HepG2 (cell line): ENCODE measurements around the gene BANP. TPM values are rescaled to one million over a fixed set of nuclear protein-coding genes. Genes with fewer than 3 reads are reported as not detected.

Source experiments
- ATAC-seq: fragments of 200-7000 bp; cut with Tn5 transposase; 3 replicates; pipeline ENCODE4 v1.9.1; 2020; ENCODE audit warnings: mild to moderate bottlenecking, moderate library complexity
- Bru-seq: library from RNA; stranded (reverse); fragments of 400-500 nt; gene quantifications from one replicate; lab custom pipeline; 2021; lab: Mats Ljungman, UMichigan
- BruChase-seq, 2 experiments: library from RNA; stranded (reverse); fragments of 400-500 nt; gene quantifications; one replicate each; lab custom pipeline; 2021; lab: Mats Ljungman, UMichigan
- BruUV-seq: library from RNA; stranded (reverse); fragments of 400-500 nt; replicated peaks from 2 replicates; lab custom pipeline; 2021; lab: Mats Ljungman, UMichigan
- CTCF ChIA-PET: fragments of 300-600 bp; formaldehyde crosslinking; extraction: SDS; loops from one replicate; lab custom pipeline; 2021; ENCODE audit warnings: low total read pairs, inconsistent platforms, low intra/inter-chr PET ratio; lab: Yijun Ruan, JAX
- POLR2A ChIA-PET: fragments of 350-600 bp; sonication (Branson Sonifier 250); formaldehyde crosslinking; loops from one replicate; lab custom pipeline; 2020; ENCODE audit warnings: antibody characterized with exemption, inconsistent platforms; lab: Yijun Ruan, JAX
- DNase-seq: peaks from one replicate; pipeline ENCODE4 v3.0.0-alpha.2; 2015; ENCODE audit warnings: low spot score
- FAIRE-seq: peaks from 3 replicates; lab custom pipeline; 2011; peaks lifted over from hg19 to GRCh38; lab: Jason Lieb, UNC
- H2AFZ ChIP-seq: one replicate; pipeline ENCODE4 v1.6.1; 2011; ENCODE audit warnings: low read length, inconsistent platforms
- H3K27ac ChIP-seq: fragments of 300-600 bp; 3 replicates; pipeline ENCODE4 v1.8.0; 2011; ENCODE audit warnings: mixed run types, mild to moderate bottlenecking, mixed read lengths, low read length, inconsistent platforms; ENCODE audit not compliant: insufficient read depth; ENCODE audit errors: extremely low read length
- H3K27me3 ChIP-seq, 2 experiments: fragments of 200-600 bp in 1 of 2; 2 replicates in 1 of 2; 3 replicates in 1 of 2; pipeline versions ENCODE4 v1.6.0 to v1.8.0; 2011; ENCODE audit warnings: low read length in 2 of 2, mild to moderate bottlenecking in 2 of 2, moderate library complexity in 2 of 2, inconsistent platforms in 1 of 2; ENCODE audit not compliant: insufficient read depth in 2 of 2, control insufficient read depth in 1 of 2
- H3K36me3 ChIP-seq, 2 experiments: fragments of 200-600 bp in 1 of 2; replicated peaks in 1 of 2; 2 replicates in 1 of 2; 3 replicates in 1 of 2; pipeline versions ENCODE4 v1.5.1 to v1.8.0; 2011; ENCODE audit warnings: low read length in 2 of 2, inconsistent platforms in 1 of 2; ENCODE audit not compliant: insufficient read depth in 2 of 2, control insufficient read depth in 1 of 2
- H3K4me1 ChIP-seq: 2 replicates; pipeline ENCODE4 v1.5.1; 2012; ENCODE audit warnings: low read length, inconsistent platforms; ENCODE audit not compliant: insufficient read depth
- H3K4me2 ChIP-seq: 2 replicates; pipeline ENCODE4 v1.6.0; 2011; ENCODE audit warnings: low read depth, low read length, inconsistent platforms
- H3K4me3 ChIP-seq, 3 experiments: fragments of 200-600 bp in 1 of 3; sonication (generic), shearing (Covaris generic) in 1 of 3; replicated peaks in 1 of 3; 2 replicates each; pipeline ENCODE4 v1.5.1; 2011 to 2016; ENCODE audit warnings: low read length in 3 of 3, inconsistent platforms in 2 of 3, low read depth in 2 of 3, mild to moderate bottlenecking in 2 of 3, control low read depth in 1 of 3, mixed read lengths in 1 of 3; ENCODE audit not compliant: insufficient read depth in 1 of 3
- H3K79me2 ChIP-seq: one replicate; pipeline ENCODE4 v1.6.1; 2011; ENCODE audit warnings: low read length, inconsistent platforms; ENCODE audit not compliant: insufficient read depth
- H3K9ac ChIP-seq: 2 replicates; pipeline ENCODE4 v1.6.0; 2011; ENCODE audit warnings: mild to moderate bottlenecking, low read depth, low read length, inconsistent platforms; ENCODE audit not compliant: insufficient read depth
- H3K9me3 ChIP-seq: 2 replicates; pipeline ENCODE4 v1.5.1; 2012; ENCODE audit warnings: mild to moderate bottlenecking, low read length
- H4K20me1 ChIP-seq: 2 replicates; pipeline ENCODE4 v1.6.0; 2011; ENCODE audit warnings: inconsistent platforms, mild to moderate bottlenecking, low read length, moderate library complexity; ENCODE audit not compliant: insufficient read depth
- IRF2 ChIP-seq: IDR thresholded peaks from 2 replicates; pipeline ENCODE4 v1.6.1; 2018; ENCODE audit warnings: missing genetic modification reagents, missing compliant biosample characterization
- KLF11 ChIP-seq: IDR thresholded peaks from 2 replicates; pipeline ENCODE4 v1.6.1; 2016; ENCODE audit warnings: missing compliant biosample characterization
- NFRKB ChIP-seq: fragments of 450-650 bp; IDR thresholded peaks from 2 replicates; pipeline ENCODE4 v1.6.1; 2017
- NR1H2 ChIP-seq: sonication (generic); formaldehyde crosslinking; IDR thresholded peaks from 2 replicates; pipeline ENCODE4 v1.8.1; 2022; ENCODE audit warnings: low read depth, missing genetic modification reagents, borderline replicate concordance
- PLSCR1 ChIP-seq: sonication (generic); formaldehyde crosslinking; IDR thresholded peaks from 2 replicates; pipeline ENCODE4 v1.5.0; 2020; ENCODE audit warnings: missing genetic modification reagents, mild to moderate bottlenecking, borderline replicate concordance
- PPARG ChIP-seq: conservative IDR thresholded peaks from 2 replicates; pipeline ENCODE4 v1.6.1; 2016; ENCODE audit warnings: missing biosample characterization, missing genetic modification reagents
- RARA ChIP-seq: IDR thresholded peaks from 2 replicates; pipeline ENCODE4 v1.6.1; 2016; ENCODE audit warnings: missing genetic modification reagents, missing compliant biosample characterization
- SOX13 ChIP-seq, 3 experiments: fragments of 450-650 bp in 1 of 3; sonication (generic) in 1 of 3; formaldehyde crosslinking in 1 of 3; IDR thresholded peaks in 2 of 3; conservative IDR thresholded peaks in 1 of 3; 2 replicates each; pipeline versions ENCODE4 v1.5.0 to v1.6.1; 2016 to 2020; ENCODE audit warnings: antibody characterized with exemption in 1 of 3, mild to moderate bottlenecking in 1 of 3, missing compliant biosample characterization in 1 of 3, missing genetic modification reagents in 1 of 3, moderate library complexity in 1 of 3
- SP2 ChIP-seq: sonication (generic); formaldehyde crosslinking; IDR thresholded peaks from 2 replicates; pipeline ENCODE4 v1.5.1; 2020; ENCODE audit warnings: mild to moderate bottlenecking, missing genetic modification reagents
- TIGD3 ChIP-seq: sonication (generic); formaldehyde crosslinking; IDR thresholded peaks from 2 replicates; pipeline ENCODE4 v1.5.1; 2020; ENCODE audit warnings: mild to moderate bottlenecking, missing genetic modification reagents, borderline replicate concordance
- ZNF160 ChIP-seq: sonication (generic); formaldehyde crosslinking; IDR thresholded peaks from 2 replicates; pipeline ENCODE4 v1.8.0; 2022; ENCODE audit warnings: mild to moderate bottlenecking, inconsistent platforms, missing genetic modification reagents
- ZNF451 ChIP-seq: sonication (generic); formaldehyde crosslinking; IDR thresholded peaks from 2 replicates; pipeline ENCODE4 v1.5.0; 2020; ENCODE audit warnings: mild to moderate bottlenecking, missing genetic modification reagents
- ZNF790 ChIP-seq: sonication (generic); formaldehyde crosslinking; IDR thresholded peaks from 2 replicates; pipeline ENCODE4 v1.8.0; 2022; ENCODE audit warnings: missing genetic modification reagents, mild to moderate bottlenecking, borderline replicate concordance
- ZNF792 ChIP-seq: IDR thresholded peaks from 2 replicates; pipeline ENCODE4 v1.6.1; 2016
- ZSCAN9 ChIP-seq: IDR thresholded peaks from 2 replicates; pipeline ENCODE4 v1.6.1; 2016; ENCODE audit warnings: borderline replicate concordance
- WGBS: methylation state at CpG from one replicate; pipeline ENCODE4 v1.1.6; 2017; ENCODE audit warnings: low lambda C conversion rate; 5-methylcytosine and 5-hydroxymethylcytosine counted together
- in situ Hi-C: cut with HindIII; loops from 2 replicates; pipeline ENCODE4 v1.10.0; 2017; ENCODE audit warnings: low pct_unique_long_range_greater_than_20kb; ENCODE audit not compliant: extremely low pct_ligation_motif_present
- intact Hi-C: fragments of 100-400 bp; cut with micrococcal nuclease; formaldehyde crosslinking; loops from one replicate; pipeline ENCODE4 v1.10.0; 2022; ENCODE audit not compliant: unreplicated experiment
- long read RNA-seq, 2 experiments: library from RNA in 1 of 2; library from polyadenylated mRNA in 1 of 2; stranded (forward) in 1 of 2; unstranded in 1 of 2; transcript quantifications; one replicate each; pipeline ENCODE4 v2.0.0, GENCODE V29; 2019 to 2022
- polyA minus RNA-seq, 3 experiments: library from RNA; depleted of rRNA, polyadenylated mRNA; stranded (reverse); fragments of >200 nt; gene quantifications; 2 replicates each; pipeline ENCODE4 v1.2.3, GENCODE V29; 2011; ENCODE audit warnings: low replicate concordance in 1 of 3
- polyA plus RNA-seq, 8 experiments: library from polyadenylated mRNA; depleted of rRNA in 3 of 8; stranded (reverse) in 7 of 8; unstranded in 1 of 8; fragments of >200 nt; fragmentation: Illumina TruSeq in 4 of 8; extraction: Trizol in 4 of 8; gene quantifications; 2 replicates each; pipeline versions ENCODE4 v1.2.1 to v1.2.3, GENCODE V29; 2011 to 2016; ENCODE audit warnings: low read depth in 4 of 8, missing spikeins in 1 of 8, mixed read lengths in 1 of 8; ENCODE audit not compliant: insufficient read depth in 1 of 8
- total RNA-seq, 5 experiments: library from RNA; depleted of rRNA; stranded (reverse); fragments of >200 nt; fragmentation: Illumina TruSeq; extraction: Trizol; gene quantifications; 2 replicates each; pipeline ENCODE4 v1.2.3, GENCODE V29; 2016; ENCODE audit warnings: low read depth in 1 of 5

Gene BANP
- 13.0 and 20.2 TPM in 2 replicates for total RNA-seq (2016; rRNA removed; fragmentation: Illumina TruSeq; extraction: Trizol)
- 63.3 and 63.4 TPM in 2 replicates for total RNA-seq (2016; cell fraction: cytosol; rRNA removed; fragmentation: Illumina TruSeq; extraction: Trizol; ENCODE audit: low read depth)
- total RNA-seq (2016; cell fraction: insoluble cytoplasmic fraction; rRNA removed; fragmentation: Illumina TruSeq; extraction: Trizol): 11.2 and 21.0 TPM in 2 replicates
- total RNA-seq (2016; cell fraction: membrane; rRNA removed; fragmentation: Illumina TruSeq; extraction: Trizol): 26.8 and 28.3 TPM in 2 replicates
- 25.5 and 26.4 TPM in 2 replicates for total RNA-seq (2016; cell fraction: nucleus; rRNA removed; fragmentation: Illumina TruSeq; extraction: Trizol)
- polyA plus RNA-seq (2011; rRNA removed): 23.8 and 24.6 TPM in 2 replicates
- 21.1 and 26.1 TPM in 2 replicates for polyA plus RNA-seq (2011; cell fraction: cytosol; rRNA removed)
- 58.9 and 72.7 TPM in 2 replicates for polyA plus RNA-seq (2011; cell fraction: nucleus; rRNA removed)
- 16.2 and 18.3 TPM in 2 replicates for polyA plus RNA-seq (2012)
- polyA plus RNA-seq (2016; cell fraction: cytosol; fragmentation: Illumina TruSeq; extraction: Trizol; ENCODE audit: low read depth): 6.1 and 6.3 TPM in 2 replicates
- polyA plus RNA-seq (2016; cell fraction: insoluble cytoplasmic fraction; fragmentation: Illumina TruSeq; extraction: Trizol; ENCODE audit: low read depth): 10.3 and 13.0 TPM in 2 replicates
- 7.4 and 8.4 TPM in 2 replicates for polyA plus RNA-seq (2016; cell fraction: membrane; fragmentation: Illumina TruSeq; extraction: Trizol; ENCODE audit: low read depth)
- 24.7 and 27.2 TPM in 2 replicates for polyA plus RNA-seq (2016; cell fraction: nucleus; fragmentation: Illumina TruSeq; extraction: Trizol; ENCODE audit: insufficient read depth, low read depth)
- 44.9 and 76.3 TPM in 2 replicates for polyA minus RNA-seq (2011; rRNA and poly(A)+ RNA removed; ENCODE audit: low replicate concordance)
- 24.6 and 25.1 TPM in 2 replicates for polyA minus RNA-seq (2011; cell fraction: cytosol; rRNA and poly(A)+ RNA removed)
- 76.5 and 78.6 TPM in 2 replicates for polyA minus RNA-seq (2011; cell fraction: nucleus; rRNA and poly(A)+ RNA removed)
- percentile 63 among the genes with signal in this experiment for Bru-seq, nascent RNA
- percentile 62 among the genes with signal in this experiment for BruChase-seq, experiment 1, labeled RNA remaining after a 6-hour chase
- percentile 61 among the genes with signal in this experiment for BruChase-seq, experiment 2, labeled RNA remaining after a 2-hour chase
- long read RNA-seq, experiment 1, partial matches to known transcripts: 2 of 14 reads
- long read RNA-seq, experiment 1, other reads (novel, unspliced or antisense): 12 of 14 reads
- long read RNA-seq, experiment 2, partial matches to known transcripts: 4 of 27 reads
- long read RNA-seq, experiment 2, other reads (novel, unspliced or antisense): 19 of 27 reads

GRCh38 chr16:87950765-87951551 is at the start of gene BANP:
TSS of gene BANP (plus strand) at chr16:87951434. CDS start at chr16:87975116, 23,682 bp downstream.
- Histone ChIP-seq H3K27me3 (no peaks in the 10 kb centered on the region), H3K4me2 (peak within 1 kb of the TSS; percentile 99), H3K27ac (peak within 1 kb of the TSS; percentile 92), H3K9me3 (no peaks in the 10 kb centered on the region), H2AFZ (peak within 1 kb of the TSS; percentile 70), H3K4me1 (peaks cover 84% of the 10 kb centered on the region), H3K4me3 (peak within 1 kb of the TSS; percentile 72 to 85 (median 79)), H3K9ac (peak within 1 kb of the TSS; percentile 99), H3K36me3 (peaks cover 2 to 23% of the 10 kb centered on the region in 2 experiments; a peak in 3 of 5 replicates), H3K79me2 (peaks cover 42% of the 10 kb centered on the region), H4K20me1 (0 out of 2 replicates have a peak, but pooled peaks cover 5% of the 10 kb centered on the region)
- POLR2A ChIA-PET: interaction anchor here (0.8 to 6.0 kb wide), 19 partner anchors 9 to 619 kb away, joined by 3 to 110 read pairs (median 5); partner anchors contain the start of genes CA5A, KLHDC4 and ZC3H18
- CTCF ChIA-PET: no interaction called here
- ATAC-seq (peak; percentile 97), DNase-seq (peak; percentile 99), FAIRE-seq (peak; percentile 97)
- WGBS: 12% methylated on average over 42 of the region's 73 CpGs
- in situ Hi-C loops (no loop called here), intact Hi-C loops (no loop called here)
- BruUV-seq: TSS peak; percentile 70
- TF ChIP-seq ZSCAN9 (peak; percentile 75), NFRKB (no peak), RARA (CRISPR knock-in tag) (0 out of 2 replicates have a peak, but pooled peaks have one; percentile 21), ZNF792 (CRISPR knock-in tag) (peak; percentile 69), PLSCR1 (CRISPR knock-in tag) (no peak), PPARG (CRISPR knock-in tag) (peak; percentile 54; the same call in 1 of the 2 replicates), NR1H2 (CRISPR knock-in tag) (no peak), ZNF160 (CRISPR knock-in tag) (peak; percentile 69; the same call in 1 of the 2 replicates), IRF2 (CRISPR knock-in tag) (peak; percentile 99), TIGD3 (CRISPR knock-in tag) (0 out of 2 replicates have a peak, but pooled peaks have one; percentile 67), ZNF451 (CRISPR knock-in tag) (peak; percentile 80), SP2 (CRISPR knock-in tag) (no peak; the same call in 1 of the 2 replicates), SOX13 (IDR thresholded peaks at IDR 0.05) (peak; percentile 13; the same call in 1 of the 2 replicates), SOX13 (CRISPR knock-in tag; conservative IDR thresholded peaks at IDR 0.05 in 1 of 2, IDR thresholded peaks at IDR 0.05 in 1 of 2) (peak in 1 of 2 experiments; percentile 60; a peak in 2 of 4 replicates), KLF11 (CRISPR knock-in tag) (0 out of 2 replicates have a peak, but pooled peaks have one; percentile 57), ZNF790 (CRISPR knock-in tag) (no peak; the same call in 1 of the 2 replicates)
